B cell (primary cell): Measurements from ENCODE around the gene SHLD2. TPM values are rescaled to one million over a fixed set of nuclear protein-coding genes. Genes with fewer than 3 reads are reported as not detected.
A peak's percentile ranks its signal among the peaks of the same experiment; 100 is the strongest.
"Not testable (repeated sequence)": the region's sequence is repeated elsewhere in the genome, so short reads cannot be mapped to it uniquely, and the experiment has no call there.

Source experiments
- ATAC-seq: fragments of 200-7000 bp; cut with Tn5 transposase; one replicate; pipeline ENCODE4 v1.10.0; 2021; ENCODE audit warnings: low read depth, mild to moderate bottlenecking, moderate number of reproducible peaks, moderate library complexity
- CTCF ChIA-PET: fragments of 350-600 bp; sonication (Branson Sonifier 250); formaldehyde crosslinking; loops from one replicate; lab custom pipeline; 2021; ENCODE audit warnings: antibody characterized with exemption, inconsistent platforms; lab: Charles Lee
- POLR2A ChIA-PET: fragments of 350-600 bp; sonication (Branson Sonifier 250); formaldehyde crosslinking; loops from one replicate; lab custom pipeline; 2021; ENCODE audit warnings: antibody characterized with exemption; lab: Charles Lee
- DNase-seq: peaks from one replicate; pipeline ENCODE4 v3.0.0; 2013
- H2AFZ ChIP-seq: 2 replicates; pipeline ENCODE4 v1.6.1; 2012; ENCODE audit warnings: mild to moderate bottlenecking, low read depth, low read length; ENCODE audit not compliant: insufficient read depth, poor library complexity, severe bottlenecking
- H3K27ac ChIP-seq, 2 donors: 1 replicate in 1 of 2; 2 replicates in 1 of 2; pipeline ENCODE4 v1.5.1; 2012 to 2013; ENCODE audit warnings: low read length in 2 of 2, mild to moderate bottlenecking in 2 of 2, moderate library complexity in 1 of 2
- H3K27me3 ChIP-seq, 4 experiments: fragments of 200-600 bp in 1 of 4; sonication (generic) in 1 of 4; replicated peaks in 1 of 4; 1 replicate in 2 of 4; 2 replicates in 2 of 4; pipeline versions ENCODE4 v1.6.1 to v1.7.0; 2013 to 2016; ENCODE audit warnings: low read length in 3 of 4, mild to moderate bottlenecking in 2 of 4, mixed read lengths in 1 of 4, moderate library complexity in 1 of 4; ENCODE audit not compliant: insufficient read depth in 4 of 4, control insufficient read depth in 3 of 4; ENCODE audit errors: control extremely low read depth in 1 of 4
- H3K36me3 ChIP-seq, 2 experiments: replicated peaks in 1 of 2; 1 replicate in 1 of 2; 2 replicates in 1 of 2; pipeline versions ENCODE4 v1.6.1 to v1.7.1; 2013; ENCODE audit warnings: low read length in 1 of 2; ENCODE audit not compliant: insufficient read depth in 2 of 2, control insufficient read depth in 1 of 2; ENCODE audit errors: control extremely low read depth in 1 of 2, extremely low read depth in 1 of 2
- H3K4me1 ChIP-seq, 2 donors: fragments of 200-600 bp in 1 of 2; sonication (generic) in 1 of 2; 1 replicate in 1 of 2; 2 replicates in 1 of 2; pipeline versions ENCODE4 v1.5.1 to v1.6.1; 2013 to 2017; ENCODE audit warnings: low read length in 2 of 2; ENCODE audit not compliant: control insufficient read depth in 2 of 2, insufficient read depth in 2 of 2
- H3K4me2 ChIP-seq: replicated peaks from 2 replicates; pipeline ENCODE3; 2012; ENCODE audit warnings: mild to moderate bottlenecking, low read depth, low read length; ENCODE audit not compliant: poor library complexity, severe bottlenecking
- H3K4me3 ChIP-seq, 5 experiments: fragments of 200-600 bp in 1 of 5; sonication (generic) in 1 of 5; 1 replicate in 3 of 5; 2 replicates in 2 of 5; pipeline versions ENCODE4 v1.5.1 to v1.7.0; 2011 to 2016; ENCODE audit warnings: low read length in 4 of 5, mild to moderate bottlenecking in 4 of 5, low read depth in 2 of 5, control low read depth in 1 of 5, moderate library complexity in 1 of 5; ENCODE audit not compliant: insufficient read depth in 1 of 5; ENCODE audit errors: control extremely low read depth in 1 of 5, extremely low read depth in 1 of 5
- H3K79me2 ChIP-seq: fragments of 200-600 bp; sonication (generic); one replicate; pipeline ENCODE4 v1.6.0; 2016; ENCODE audit warnings: low read length; ENCODE audit not compliant: control insufficient read depth, insufficient read depth
- H3K9ac ChIP-seq: fragments of 200-600 bp; sonication (generic); 2 replicates; pipeline ENCODE4 v1.6.1; 2017; ENCODE audit warnings: mild to moderate bottlenecking, low read length, moderate library complexity
- H3K9me3 ChIP-seq, 3 donors: one replicate each; pipeline versions ENCODE4 v1.6.1 to v1.7.1; 2013; ENCODE audit warnings: low read length in 2 of 3; ENCODE audit not compliant: control insufficient read depth in 2 of 3, insufficient read depth in 1 of 3; ENCODE audit errors: control extremely low read depth in 1 of 3
- H4K20me1 ChIP-seq: 2 replicates; pipeline ENCODE4 v1.6.0; 2012; ENCODE audit warnings: mild to moderate bottlenecking, low read length; ENCODE audit not compliant: insufficient read depth, control insufficient read depth, poor library complexity, severe bottlenecking
- H3K27ac Mint-ChIP-seq: one replicate; pipeline ENCODE4 v1.8.0; 2021; ENCODE audit warnings: mixed read lengths
- H3K27me3 Mint-ChIP-seq: one replicate; pipeline ENCODE4 v1.8.0; 2021; ENCODE audit warnings: mixed read lengths
- H3K4me1 Mint-ChIP-seq: one replicate; pipeline ENCODE4 v1.8.0; 2021; ENCODE audit warnings: mixed read lengths
- H3K4me3 Mint-ChIP-seq: one replicate; pipeline ENCODE4 v1.8.0; 2021; ENCODE audit warnings: mixed read lengths
- H3K9me3 Mint-ChIP-seq: one replicate; pipeline ENCODE4 v1.8.0; 2022; ENCODE audit warnings: mixed read lengths; ENCODE audit not compliant: insufficient read depth
- WGBS: methylation state at CpG from one replicate; pipeline ENCODE4 v1.1.5; 2013; ENCODE audit warnings: missing lambda C conversion rate; ENCODE audit not compliant: insufficient coverage; 5-methylcytosine and 5-hydroxymethylcytosine counted together
- intact Hi-C: fragments of 100-400 bp; cut with micrococcal nuclease; formaldehyde crosslinking; loops from one replicate; pipeline ENCODE4 v1.10.0; 2022
- polyA plus RNA-seq: library from polyadenylated mRNA; depleted of rRNA; stranded (reverse); fragments of >200 nt; gene quantifications from 2 replicates; pipeline ENCODE4 v1.2.3, GENCODE V29; 2012
- total RNA-seq, 2 donors: library from RNA; stranded (reverse); fragments of 120-200 nt in 1 of 2; gene quantifications; 1 replicate in 1 of 2; 2 replicates in 1 of 2; pipeline versions ENCODE4 v1.2.3 to v1.2.4, GENCODE V29; 2013 to 2022

The SHLD2 gene
- total and polyA plus RNA-seq, 2 donors (not counting 1 experiment from before 2014, with no cell fraction given), result 9.0 to 22.3 TPM

GRCh38 chr10:87082219-87082618 is 12.8 kb upstream of the SHLD2 start:
- intact Hi-C loops, H3K9me3 Mint-ChIP-seq, H2AFZ ChIP-seq, H3K27ac Mint-ChIP-seq, H3K4me3 ChIP-seq, POLR2A ChIA-PET, H3K9me3 ChIP-seq, H3K27me3 ChIP-seq, H3K27me3 Mint-ChIP-seq, H3K36me3 ChIP-seq, H3K9ac ChIP-seq, ATAC-seq, H3K4me2 ChIP-seq, DNase-seq, H3K4me3 Mint-ChIP-seq, CTCF ChIA-PET: not testable (repeated sequence)
- H3K27ac ChIP-seq, result peak overlapping the region in 1 of 2 donors; percentile 21
- H4K20me1 ChIP-seq, result peaks cover 20% of the 10 kb centered on the region
- no CpG with 5 or more reads among the region's 1 CpG for WGBS
- H3K79me2 ChIP-seq, result peaks cover 58% of the 10 kb centered on the region
- peaks cover 8 to 12% of the 10 kb centered on the region in 2 donors for H3K4me1 ChIP-seq
- peaks cover 35% of the 10 kb centered on the region for H3K4me1 Mint-ChIP-seq

GRCh38 chr10:87083576-87084290 is 11.3 kb upstream of the SHLD2 start:
- Mint-ChIP-seq H3K4me3 (peak overlapping the region; percentile 44), H3K4me1 (peaks cover 39% of the 10 kb centered on the region), H3K27ac (peak overlapping the region; percentile 66)
- Histone ChIP-seq H3K79me2 (peaks cover 67% of the 10 kb centered on the region), H4K20me1 (peaks cover 23% of the 10 kb centered on the region), H3K4me1 (peaks cover 8 to 12% of the 10 kb centered on the region in 2 donors), H3K27ac (peak overlapping the region; percentile 2 to 65)
- POLR2A ChIA-PET, H2AFZ ChIP-seq, H3K9ac ChIP-seq, CTCF ChIA-PET, H3K36me3 ChIP-seq, H3K27me3 ChIP-seq, H3K27me3 Mint-ChIP-seq, H3K4me3 ChIP-seq, H3K4me2 ChIP-seq, H3K9me3 ChIP-seq, intact Hi-C loops, H3K9me3 Mint-ChIP-seq: not testable (repeated sequence)
- 67% methylated on average over 1 of the region's 5 CpGs for WGBS
- ATAC-seq (peak; percentile 49), DNase-seq (peak; percentile 43)

- H2AFZ ChIP-seq, H3K4me3 ChIP-seq, CTCF ChIA-PET, POLR2A ChIA-PET, H3K9me3 Mint-ChIP-seq, H3K27me3 Mint-ChIP-seq, H3K9ac ChIP-seq, intact Hi-C loops, H3K9me3 ChIP-seq, H3K36me3 ChIP-seq, H3K27me3 ChIP-seq: not testable (repeated sequence)
- peak; percentile 10 for DNase-seq
- H4K20me1 ChIP-seq, result peaks cover 23% of the 10 kb centered on the region
- peaks cover 44% of the 10 kb centered on the region for H3K4me1 Mint-ChIP-seq
- H3K79me2 ChIP-seq, result peaks cover 69% of the 10 kb centered on the region
- peak; percentile 53 for ATAC-seq
- H3K4me2 ChIP-seq, result peak overlapping the region; percentile 15
- peaks cover 8 to 12% of the 10 kb centered on the region in 2 donors for H3K4me1 ChIP-seq
- peak overlapping the region in 1 of 2 donors; percentile 65 for H3K27ac ChIP-seq
- H3K4me3 Mint-ChIP-seq, result peak overlapping the region; percentile 44
- H3K27ac Mint-ChIP-seq, result peak overlapping the region; percentile 66
Observed at GRCh38 chr10:87084291-87084782, 10.7 kb upstream of the SHLD2 start.
